ENCODE measurements around the gene PNMA5. TPM values are rescaled to one million over a fixed set of nuclear protein-coding genes. Genes with fewer than 3 reads are reported as not detected.

The PNMA5 gene
- polyA plus RNA-seq, 1 donor = 0.33 TPM

- no peak for DNase-seq
Observed at GRCh38 chrX:152959626-152960025, 34.3 kb downstream of the PNMA5 start.

DNA sequence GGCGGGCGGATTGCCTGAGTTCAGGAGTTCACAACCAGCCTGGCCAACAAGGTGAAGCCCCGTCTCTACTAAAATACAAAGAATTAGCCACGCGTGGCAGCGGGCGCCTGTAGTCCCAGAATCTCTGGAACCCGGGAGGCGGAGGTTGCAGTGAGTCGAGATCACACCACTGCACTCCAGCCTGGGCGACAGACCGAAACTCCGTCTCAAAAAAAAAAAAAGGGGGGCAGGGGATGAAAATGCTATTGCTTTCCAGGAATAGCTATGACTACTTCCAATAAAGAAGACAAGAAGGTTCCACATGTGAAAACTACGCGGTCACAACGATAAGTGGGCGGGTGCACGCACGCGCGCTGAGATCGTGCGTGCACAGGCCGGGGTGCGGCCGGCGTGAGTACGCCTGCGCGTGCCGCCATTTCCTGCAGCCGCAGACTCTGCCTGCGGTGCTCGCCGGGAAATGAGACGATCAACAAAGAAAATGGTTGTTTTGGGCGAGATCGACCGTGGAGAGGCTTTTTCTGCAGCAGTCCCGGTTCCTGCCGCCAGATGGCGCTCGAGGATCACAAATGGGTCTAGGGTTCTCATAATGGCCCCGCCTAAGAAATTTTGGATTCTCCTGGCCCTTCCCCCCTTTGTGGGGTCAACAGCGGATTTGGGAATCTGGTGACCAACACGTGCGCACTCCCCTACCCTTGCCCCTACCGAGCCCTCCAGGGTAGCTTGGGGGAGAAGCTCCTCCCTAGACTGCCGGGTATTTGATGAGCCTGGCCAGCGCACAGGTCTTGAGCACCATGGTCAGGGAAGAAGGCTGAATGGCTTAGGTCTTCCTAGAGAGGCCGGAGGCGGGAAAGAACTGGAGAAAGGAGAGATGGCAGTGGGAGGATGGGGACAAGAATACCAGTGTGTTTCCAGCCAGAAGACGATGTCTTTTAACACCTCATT, 35.1 kb downstream of the PNMA5 start:
- DNase-seq = peak; percentile 91

- DNase-seq = no peak
Observed at GRCh38 chrX:152958047-152958446, 35.9 kb downstream of the PNMA5 start.

DNA sequence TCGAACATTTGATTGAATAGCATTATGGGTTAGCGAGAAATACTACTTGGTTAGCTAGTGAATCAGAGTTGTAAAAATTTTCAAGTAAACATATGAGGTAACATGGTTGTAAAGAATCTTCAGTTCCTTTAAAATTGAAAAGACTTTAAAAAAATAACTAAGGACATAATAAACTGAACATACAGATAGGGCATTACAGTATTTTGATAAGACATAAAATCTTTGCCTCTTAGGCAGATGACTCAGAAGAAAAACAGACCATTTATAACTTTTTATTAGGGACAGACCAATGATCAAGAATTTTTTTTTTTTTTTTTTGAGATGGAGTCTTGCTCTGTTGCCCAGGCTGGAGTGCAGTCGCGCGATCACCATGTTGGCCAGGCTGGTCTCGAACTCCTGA, 43.1 kb downstream of the PNMA5 start:
- no peak for DNase-seq

GRCh38 chrX:152949114-152949513, 44.8 kb downstream of the PNMA5 start:
- no peak for DNase-seq

- DNase-seq = no peak
Observed at GRCh38 chrX:152946681-152947080, 47.2 kb downstream of the PNMA5 start.

- no peak for DNase-seq
Observed at GRCh38 chrX:152945021-152945979, 48.6 kb downstream of the PNMA5 start.

GRCh38 chrX:152943826-152944225, 50.1 kb downstream of the PNMA5 start:
- DNase-seq = no peak

DNA sequence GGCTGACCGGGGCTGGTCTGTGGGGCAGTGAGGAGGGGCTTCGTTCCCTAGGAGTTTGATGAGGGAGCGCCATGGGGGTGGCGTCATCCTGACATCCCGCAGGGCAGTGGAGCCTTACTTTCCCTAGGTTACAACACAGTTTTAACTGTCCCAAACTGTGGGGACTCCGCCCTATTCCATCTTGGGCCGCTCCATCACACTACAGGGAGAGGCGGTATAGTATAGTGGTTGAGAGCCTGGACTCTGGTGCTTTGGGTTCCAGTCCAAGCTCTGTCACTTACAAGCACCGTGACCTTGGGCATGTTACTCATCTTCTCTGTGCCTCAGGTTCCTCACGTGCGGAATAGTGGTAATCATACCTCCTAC, 51.9 kb downstream of the PNMA5 start:
- DNase-seq = no peak

DNA sequence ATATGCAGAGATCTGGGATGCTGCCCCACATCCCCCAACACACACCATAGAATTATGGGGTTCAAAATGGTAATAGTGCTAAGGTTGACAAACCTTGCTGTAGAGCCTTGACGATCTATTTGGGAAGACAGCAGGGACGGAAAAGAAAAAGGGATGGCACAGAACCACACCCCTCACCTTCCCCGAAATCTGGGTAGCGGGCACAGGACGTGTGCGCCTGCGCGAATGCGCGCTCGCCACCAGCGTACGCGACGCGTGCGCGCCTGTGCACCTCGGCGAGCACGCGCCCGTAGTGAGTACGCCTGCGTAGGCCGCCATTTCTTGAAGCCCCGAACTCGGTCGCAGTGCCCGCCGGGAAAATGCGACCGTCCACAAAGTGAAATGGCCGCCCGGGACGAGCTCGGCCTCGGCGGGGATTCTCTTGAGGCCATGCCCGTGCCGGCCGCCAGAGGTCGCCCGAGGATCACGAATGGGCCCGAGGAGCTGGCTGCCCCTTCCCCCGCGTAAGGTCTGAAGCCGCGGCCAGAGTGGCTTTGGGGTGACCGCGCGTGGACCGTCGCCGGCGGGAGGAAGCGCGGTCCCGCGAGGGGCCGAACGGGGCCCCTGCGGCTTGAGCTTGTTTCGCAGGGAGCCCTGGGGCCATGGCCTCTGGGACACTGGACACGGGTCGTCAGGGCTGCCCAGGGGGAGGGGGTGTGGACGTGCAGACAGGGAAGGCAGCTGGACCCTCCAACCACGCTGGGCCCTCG, 52.4 kb downstream of the PNMA5 start:
- DNase-seq = peak; percentile 88

Other genes starting within 250 kb of the PNMA5 start
- gene MAGEA2, start 240.3 kb downstream of the PNMA5 start, polyA plus RNA-seq (ENCODE audit: insufficient read length) = not detected
- gene CSAG3, start 234.9 kb downstream of the PNMA5 start, polyA plus RNA-seq (ENCODE audit: insufficient read length) = not detected
- gene MAGEA6, start 224.4 kb downstream of the PNMA5 start, polyA plus RNA-seq (ENCODE audit: insufficient read length) = not detected
- 109 TPM for gene CETN2, start 163.4 kb downstream of the PNMA5 start, polyA plus RNA-seq (ENCODE audit: insufficient read length)
- gene NSDHL, start 163.1 kb downstream of the PNMA5 start, polyA plus RNA-seq (ENCODE audit: insufficient read length) = 24.1 TPM
- gene ZNF185, start 96.0 kb downstream of the PNMA5 start, polyA plus RNA-seq (ENCODE audit: insufficient read length) = 42.6 TPM
- gene PNMA3, start 62.4 kb upstream of the PNMA5 start, polyA plus RNA-seq (ENCODE audit: insufficient read length) = 33.8 TPM
- gene PNMA6A, start 78.3 kb upstream of the PNMA5 start, polyA plus RNA-seq (ENCODE audit: insufficient read length) = 10.0 TPM
- not detected for gene MAGEA1, start 185.2 kb upstream of the PNMA5 start, polyA plus RNA-seq (ENCODE audit: insufficient read length)

All from left kidney (tissue), 2 donors.